Activated B cell treated with CpG ODN at 0.5 μM for 24 hours (primary cell): ENCODE data around the gene PRPF38A. TPM values are rescaled to one million over a fixed set of nuclear protein-coding genes. Genes with fewer than 3 reads are reported as not detected.

Experiments
- ATAC-seq: fragments of 200-7000 bp; cut with Tn5 transposase; one replicate; pipeline ENCODE4 v1.10.0; 2021; ENCODE audit warnings: low read depth, mild to moderate bottlenecking, moderate library complexity
- CTCF ChIA-PET: fragments of 350-600 bp; sonication (Branson Sonifier 250); formaldehyde crosslinking; loops from one replicate; lab custom pipeline; 2021; ENCODE audit warnings: antibody characterized with exemption; lab: Charles Lee
- POLR2A ChIA-PET: fragments of 350-600 bp; sonication (Branson Sonifier 250); formaldehyde crosslinking; loops from one replicate; lab custom pipeline; 2021; ENCODE audit warnings: antibody characterized with exemption; lab: Charles Lee
- DNase-seq: peaks from one replicate; pipeline ENCODE4 v3.0.0; 2022
- H3K27ac Mint-ChIP-seq: one replicate; pipeline ENCODE4 v1.8.0; 2020; ENCODE audit warnings: mixed read lengths
- H3K27me3 Mint-ChIP-seq: one replicate; pipeline ENCODE4 v1.8.0; 2021; ENCODE audit warnings: mixed read lengths
- H3K36me3 Mint-ChIP-seq: one replicate; pipeline ENCODE4 v1.8.0; 2021; ENCODE audit warnings: low read depth, mixed read lengths
- H3K4me1 Mint-ChIP-seq: one replicate; pipeline ENCODE4 v1.8.0; 2021; ENCODE audit warnings: mixed read lengths
- H3K4me3 Mint-ChIP-seq: one replicate; pipeline ENCODE4 v1.8.0; 2020; ENCODE audit warnings: mild to moderate bottlenecking, mixed read lengths
- H3K9me3 Mint-ChIP-seq: one replicate; pipeline ENCODE4 v1.8.0; 2020; ENCODE audit warnings: mixed read lengths
- intact Hi-C: fragments of 100-400 bp; cut with micrococcal nuclease; formaldehyde crosslinking; loops from one replicate; pipeline ENCODE4 v1.15.1; 2024
- total RNA-seq: library from RNA; stranded (reverse); gene quantifications from 2 replicates; pipeline ENCODE4 v1.2.3, GENCODE V29; 2022
- TF ChIP-seq, protein P1 (sequence below): fragments of 200-600 bp; IDR thresholded peaks from one replicate; pipeline ENCODE4 v1.8.0; 2022; ENCODE audit warnings: antibody characterized with exemption, mild to moderate bottlenecking

Gene PRPF38A
- total RNA-seq, 1 donor from 2014 or later, result 78.4 TPM

DNA sequence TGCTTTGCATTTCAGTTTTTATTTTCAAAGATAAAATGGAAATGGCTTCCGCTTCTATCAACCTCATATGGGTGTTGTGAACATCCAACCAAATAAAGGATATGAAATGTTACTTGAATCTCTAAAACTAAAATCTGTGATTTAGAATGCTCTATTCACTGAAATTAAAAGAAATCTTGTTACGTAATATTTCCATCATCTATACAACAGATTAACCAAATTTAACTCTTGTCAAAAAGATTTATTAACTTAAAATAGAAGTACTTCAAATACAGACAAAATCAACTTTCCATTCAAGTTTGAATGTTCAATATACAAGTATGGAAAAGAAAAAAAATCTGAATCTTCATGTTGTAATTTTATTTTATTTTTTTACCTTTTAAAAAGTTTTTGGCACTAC is 18.7 kb downstream of the PRPF38A start:
- Mint-ChIP-seq H3K36me3 (peaks cover 70% of the 10 kb centered on the region), H3K27ac (no peak overlapping the region), H3K4me1 (peaks cover 14% of the 10 kb centered on the region), H3K4me3 (no peak overlapping the region), H3K9me3 (no peaks in the 10 kb centered on the region), H3K27me3 (no peaks in the 10 kb centered on the region)
- ChIA-PET CTCF (no interaction called here), POLR2A (interaction anchor here (2.1 kb wide), 1 partner anchor 18 kb away, joined by 10 read pairs; the partner anchor contains the start of genes ORC1 and PRPF38A)
- TF ChIP-seq, protein P1, sequence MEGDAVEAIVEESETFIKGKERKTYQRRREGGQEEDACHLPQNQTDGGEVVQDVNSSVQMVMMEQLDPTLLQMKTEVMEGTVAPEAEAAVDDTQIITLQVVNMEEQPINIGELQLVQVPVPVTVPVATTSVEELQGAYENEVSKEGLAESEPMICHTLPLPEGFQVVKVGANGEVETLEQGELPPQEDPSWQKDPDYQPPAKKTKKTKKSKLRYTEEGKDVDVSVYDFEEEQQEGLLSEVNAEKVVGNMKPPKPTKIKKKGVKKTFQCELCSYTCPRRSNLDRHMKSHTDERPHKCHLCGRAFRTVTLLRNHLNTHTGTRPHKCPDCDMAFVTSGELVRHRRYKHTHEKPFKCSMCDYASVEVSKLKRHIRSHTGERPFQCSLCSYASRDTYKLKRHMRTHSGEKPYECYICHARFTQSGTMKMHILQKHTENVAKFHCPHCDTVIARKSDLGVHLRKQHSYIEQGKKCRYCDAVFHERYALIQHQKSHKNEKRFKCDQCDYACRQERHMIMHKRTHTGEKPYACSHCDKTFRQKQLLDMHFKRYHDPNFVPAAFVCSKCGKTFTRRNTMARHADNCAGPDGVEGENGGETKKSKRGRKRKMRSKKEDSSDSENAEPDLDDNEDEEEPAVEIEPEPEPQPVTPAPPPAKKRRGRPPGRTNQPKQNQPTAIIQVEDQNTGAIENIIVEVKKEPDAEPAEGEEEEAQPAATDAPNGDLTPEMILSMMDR, result no peak
- intact Hi-C loops, result loop anchor here (5.0 kb wide), 2 partner anchors 244 to 264 kb away; no protein-coding TSS in a partner anchor
- no peak for DNase-seq
- no peak for ATAC-seq

DNA sequence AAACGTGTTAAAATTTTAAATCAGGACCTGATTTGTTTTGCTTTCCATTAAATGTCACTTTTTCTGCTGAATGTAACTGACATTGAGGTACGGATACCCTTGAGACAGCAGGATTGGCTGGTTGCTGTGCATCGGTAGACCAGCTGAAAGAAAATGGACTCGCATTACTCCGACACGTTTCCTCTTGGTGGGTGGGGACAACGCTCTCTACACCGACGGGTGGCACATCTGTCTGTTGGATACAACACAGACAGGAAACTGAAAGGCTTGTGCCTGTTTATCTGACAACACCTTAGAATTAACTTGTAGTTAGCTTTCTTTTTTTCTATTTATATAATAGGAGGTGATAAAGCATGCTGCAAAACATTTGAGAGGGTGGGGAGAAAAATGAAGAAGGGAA is 19.4 kb downstream of the PRPF38A start:
- DNase-seq, result no peak
- Mint-ChIP-seq H3K4me3 (no peak overlapping the region), H3K27ac (peak overlapping the region; percentile 56), H3K36me3 (peaks cover 68% of the 10 kb centered on the region), H3K4me1 (peaks cover 14% of the 10 kb centered on the region), H3K9me3 (no peaks in the 10 kb centered on the region), H3K27me3 (no peaks in the 10 kb centered on the region)
- ChIA-PET POLR2A (interaction anchor here (1.0 to 2.1 kb wide), 2 partner anchors 19 to 262 kb away, joined by 3 to 10 read pairs; partner anchors contain the start of genes ORC1 and PRPF38A), CTCF (no interaction called here)
- ATAC-seq, result peak; percentile 62
- TF ChIP-seq, protein P1, result no peak
- intact Hi-C loops, result loop anchor here (5.0 kb wide), 2 partner anchors 244 to 264 kb away; no protein-coding TSS in a partner anchor

DNA sequence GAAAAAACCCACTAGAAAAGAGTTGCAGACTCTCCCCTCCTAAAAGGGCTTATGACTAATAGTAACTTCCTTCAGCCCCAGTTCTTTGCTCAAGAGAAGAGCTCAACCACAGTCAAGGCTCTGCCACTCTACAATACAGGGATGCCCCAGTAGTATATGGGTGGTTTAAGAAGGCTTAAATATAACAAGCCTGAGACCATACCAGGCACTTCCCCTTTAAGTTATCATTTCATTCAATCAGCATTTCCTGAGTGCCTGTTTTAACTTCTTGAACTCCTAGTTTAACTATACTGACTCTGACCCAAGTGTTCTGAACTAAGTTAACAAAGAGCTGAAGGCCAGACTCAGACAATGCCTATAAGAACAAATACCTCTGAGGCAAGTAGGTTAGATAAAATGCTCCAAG is 19.8 kb downstream of the PRPF38A start:
- Mint-ChIP-seq H3K4me1 (peaks cover 14% of the 10 kb centered on the region), H3K4me3 (no peak overlapping the region), H3K9me3 (no peaks in the 10 kb centered on the region), H3K27me3 (no peaks in the 10 kb centered on the region), H3K27ac (peak overlapping the region; percentile 66), H3K36me3 (peaks cover 69% of the 10 kb centered on the region)
- POLR2A ChIA-PET, result interaction anchor here (1.0 to 2.1 kb wide), 2 partner anchors 20 to 261 kb away, joined by 3 to 10 read pairs; partner anchors contain the start of genes ORC1 and PRPF38A
- intact Hi-C loops, result loop anchor here (5.0 kb wide), 2 partner anchors 243 to 263 kb away; no protein-coding TSS in a partner anchor
- CTCF ChIA-PET, result no interaction called here
- TF ChIP-seq, protein P1, result no peak
- no peak for DNase-seq
- peak; percentile 73 for ATAC-seq

DNA sequence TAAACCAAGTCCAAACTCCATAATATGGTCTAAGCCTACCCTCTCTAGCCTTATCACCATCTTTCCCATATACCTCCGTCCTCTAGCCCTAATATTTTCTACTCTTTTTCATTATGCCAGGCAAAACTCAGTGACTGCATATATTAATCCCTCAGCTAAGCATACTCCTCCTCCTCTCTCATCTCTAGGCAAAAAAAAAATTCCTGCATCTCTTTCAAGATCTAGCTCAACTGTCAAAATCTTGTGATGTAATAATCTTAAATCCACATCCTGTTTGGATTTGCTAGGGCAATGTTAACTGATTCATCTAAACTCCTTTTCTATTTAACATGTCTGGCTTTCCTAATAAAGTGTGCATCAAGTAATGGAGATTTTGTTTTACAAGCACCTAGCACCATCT is 20.4 kb downstream of the PRPF38A start:
- Mint-ChIP-seq H3K4me1 (peaks cover 14% of the 10 kb centered on the region), H3K27me3 (no peaks in the 10 kb centered on the region), H3K36me3 (peaks cover 63% of the 10 kb centered on the region), H3K4me3 (no peak overlapping the region), H3K9me3 (no peaks in the 10 kb centered on the region), H3K27ac (peak overlapping the region; percentile 66)
- ATAC-seq (no peak), DNase-seq (no peak)
- intact Hi-C loops, result loop anchor here (5.0 kb wide), 2 partner anchors 242 to 262 kb away; no protein-coding TSS in a partner anchor
- TF ChIP-seq, protein P1, result no peak
- POLR2A ChIA-PET, result interaction anchor here (1.0 to 2.1 kb wide), 2 partner anchors 20 to 261 kb away, joined by 3 to 10 read pairs; partner anchors contain the start of genes ORC1 and PRPF38A
- CTCF ChIA-PET, result no interaction called here

DNA sequence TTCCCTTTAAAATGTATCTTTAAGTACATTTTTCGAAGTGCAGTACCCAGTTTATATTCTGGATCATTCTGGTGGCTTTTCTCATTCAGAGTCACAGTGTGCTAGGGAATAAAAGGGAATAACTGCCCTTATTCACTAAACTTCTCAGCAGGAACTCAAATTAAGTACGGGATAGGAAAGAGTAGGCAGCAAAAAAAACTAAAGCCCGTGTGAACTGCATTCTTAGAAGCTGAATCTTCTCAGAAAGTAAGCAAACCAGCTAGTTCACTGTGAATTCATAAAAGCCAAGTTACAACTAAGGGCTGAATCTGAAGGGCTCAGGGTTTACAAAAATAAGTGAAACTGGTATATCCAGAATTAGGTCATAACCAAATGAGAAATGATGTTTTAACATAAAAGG is 22.0 kb downstream of the PRPF38A start:
- Mint-ChIP-seq H3K27me3 (no peaks in the 10 kb centered on the region), H3K36me3 (peaks cover 65% of the 10 kb centered on the region), H3K4me1 (peaks cover 14% of the 10 kb centered on the region), H3K9me3 (no peaks in the 10 kb centered on the region), H3K27ac (no peak overlapping the region), H3K4me3 (no peak overlapping the region)
- CTCF ChIA-PET, result no interaction called here
- TF ChIP-seq, protein P1, result no peak
- intact Hi-C loops, result no loop called here
- no peak for DNase-seq
- ATAC-seq, result no peak
- POLR2A ChIA-PET, result no interaction called here
